ENCODE results near the gene TMEM108. TPM values are rescaled to one million over a fixed set of nuclear protein-coding genes. Genes with fewer than 3 reads are reported as not detected.

TMEM108 gene
- total RNA-seq, 1 experiment from 2014 or later = not detected

DNA sequence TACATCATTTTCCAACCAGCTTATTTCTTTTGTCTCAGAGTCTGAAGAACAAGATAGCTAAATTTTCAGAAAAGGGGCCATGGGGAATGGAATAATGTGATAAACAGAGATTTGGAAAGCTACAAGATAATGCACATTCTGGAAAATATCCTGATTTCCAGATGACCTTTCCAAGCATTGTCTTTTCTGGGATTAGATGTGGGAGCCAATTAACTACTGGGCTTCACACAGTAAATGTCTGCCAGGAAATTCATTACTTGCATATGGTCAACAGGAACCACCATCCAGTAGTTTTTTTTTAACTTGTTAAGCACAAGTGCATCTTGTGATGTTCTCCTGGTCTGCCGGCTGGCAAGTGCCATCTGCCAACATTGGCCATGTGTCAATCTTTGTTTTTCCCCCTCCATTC lies 230.5 kb downstream of the TMEM108 start:
- Histone ChIP-seq H3K79me2 (ENCODE audit: insufficient read depth, low read length) (no peaks in the 10 kb centered on the region), H3K4me2 (ENCODE audit: low read length) (no peak overlapping the region), H3K9me3 (ENCODE audit: control insufficient read depth in 1 of 2, insufficient read depth in 1 of 2, low read depth in 1 of 2, low read length in 2 of 2) (no peaks in the 10 kb centered on the region), H3K4me3 (replicated peaks in 1 of 2; ENCODE audit: low read depth in 1 of 2, low read length in 2 of 2) (no peak overlapping the region), H3K27ac (ENCODE audit: low read depth, low read length) (no peak overlapping the region), H3K27me3 (ENCODE audit: insufficient read depth, low read length) (peaks cover 52% of the 10 kb centered on the region), H3K9ac (ENCODE audit: low read length) (no peak overlapping the region), H3K36me3 (ENCODE audit: control insufficient read depth in 1 of 2, insufficient read depth in 2 of 2, low read length in 2 of 2) (no peaks in the 10 kb centered on the region), H2AFZ (ENCODE audit: low read depth, low read length, poor library complexity, severe bottlenecking) (no peak overlapping the region), H4K20me1 (ENCODE audit: insufficient read depth) (no peaks in the 10 kb centered on the region), H3K4me1 (ENCODE audit: control insufficient read depth in 1 of 2, insufficient read depth in 2 of 2, low read length in 2 of 2) (no peaks in the 10 kb centered on the region), H3K9me2 (ENCODE audit: insufficient read depth) (no peaks in the 10 kb centered on the region)
- no TSS peak for BruUV-seq (replicated peaks)
- intact Hi-C loops (cut with micrococcal nuclease) = no loop called here
- RAD21 ChIA-PET (ENCODE audit: low non-redundant PET in 1 of 2, low total read pairs in 2 of 2, uncharacterized antibody in 2 of 2, unreplicated experiment in 2 of 2) = no interaction called here
- POLR2A ChIA-PET = no interaction called here
- ATAC-seq (no peak), DNase-seq (ENCODE audit: low read depth, low spot score) (no peak)
- CTCF ChIA-PET = no interaction called here
- no peak for TF ChIP-seq ZFX (IDR thresholded peaks at IDR 0.05)
- no peak for TF ChIP-seq EGR1 (IDR thresholded peaks at IDR 0.05; ENCODE audit: low read depth)
- no peak for TF ChIP-seq POLR2AphosphoS5 (IDR thresholded peaks at IDR 0.05; ENCODE audit: low read depth, low read length)
- TF ChIP-seq, protein P1, sequence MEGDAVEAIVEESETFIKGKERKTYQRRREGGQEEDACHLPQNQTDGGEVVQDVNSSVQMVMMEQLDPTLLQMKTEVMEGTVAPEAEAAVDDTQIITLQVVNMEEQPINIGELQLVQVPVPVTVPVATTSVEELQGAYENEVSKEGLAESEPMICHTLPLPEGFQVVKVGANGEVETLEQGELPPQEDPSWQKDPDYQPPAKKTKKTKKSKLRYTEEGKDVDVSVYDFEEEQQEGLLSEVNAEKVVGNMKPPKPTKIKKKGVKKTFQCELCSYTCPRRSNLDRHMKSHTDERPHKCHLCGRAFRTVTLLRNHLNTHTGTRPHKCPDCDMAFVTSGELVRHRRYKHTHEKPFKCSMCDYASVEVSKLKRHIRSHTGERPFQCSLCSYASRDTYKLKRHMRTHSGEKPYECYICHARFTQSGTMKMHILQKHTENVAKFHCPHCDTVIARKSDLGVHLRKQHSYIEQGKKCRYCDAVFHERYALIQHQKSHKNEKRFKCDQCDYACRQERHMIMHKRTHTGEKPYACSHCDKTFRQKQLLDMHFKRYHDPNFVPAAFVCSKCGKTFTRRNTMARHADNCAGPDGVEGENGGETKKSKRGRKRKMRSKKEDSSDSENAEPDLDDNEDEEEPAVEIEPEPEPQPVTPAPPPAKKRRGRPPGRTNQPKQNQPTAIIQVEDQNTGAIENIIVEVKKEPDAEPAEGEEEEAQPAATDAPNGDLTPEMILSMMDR (IDR thresholded peaks at IDR 0.05 in 2 of 3, conservative IDR thresholded peaks at IDR 0.05 in 1 of 3; ENCODE audit: borderline replicate concordance in 1 of 3, insufficient read depth in 1 of 3, low read depth in 2 of 3, low read length in 2 of 3) = no peak
- TF ChIP-seq REST (IDR thresholded peaks at IDR 0.05; ENCODE audit: low read depth) = no peak
- TF ChIP-seq, protein P2, sequence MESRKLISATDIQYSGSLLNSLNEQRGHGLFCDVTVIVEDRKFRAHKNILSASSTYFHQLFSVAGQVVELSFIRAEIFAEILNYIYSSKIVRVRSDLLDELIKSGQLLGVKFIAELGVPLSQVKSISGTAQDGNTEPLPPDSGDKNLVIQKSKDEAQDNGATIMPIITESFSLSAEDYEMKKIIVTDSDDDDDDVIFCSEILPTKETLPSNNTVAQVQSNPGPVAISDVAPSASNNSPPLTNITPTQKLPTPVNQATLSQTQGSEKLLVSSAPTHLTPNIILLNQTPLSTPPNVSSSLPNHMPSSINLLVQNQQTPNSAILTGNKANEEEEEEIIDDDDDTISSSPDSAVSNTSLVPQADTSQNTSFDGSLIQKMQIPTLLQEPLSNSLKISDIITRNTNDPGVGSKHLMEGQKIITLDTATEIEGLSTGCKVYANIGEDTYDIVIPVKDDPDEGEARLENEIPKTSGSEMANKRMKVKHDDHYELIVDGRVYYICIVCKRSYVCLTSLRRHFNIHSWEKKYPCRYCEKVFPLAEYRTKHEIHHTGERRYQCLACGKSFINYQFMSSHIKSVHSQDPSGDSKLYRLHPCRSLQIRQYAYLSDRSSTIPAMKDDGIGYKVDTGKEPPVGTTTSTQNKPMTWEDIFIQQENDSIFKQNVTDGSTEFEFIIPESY (IDR thresholded peaks at IDR 0.05; ENCODE audit: extremely low read depth, insufficient replicate concordance, low read length) = no peak
- TF ChIP-seq FOSL1 (IDR thresholded peaks at IDR 0.05; ENCODE audit: low read depth) = no peak
- no peak for TF ChIP-seq ATF3 (IDR thresholded peaks at IDR 0.05)
